Endothelial cell of umbilical vein (primary cell): ENCODE data around the gene GRAMD4.

Experiments used
- JUN ChIP-seq: IDR thresholded peaks from 2 replicates; pipeline ENCODE4 v1.6.1; 2011; ENCODE audit warnings: borderline replicate concordance, low read depth; ENCODE audit not compliant: insufficient read length, insufficient read depth
- TF ChIP-seq, protein P1 (sequence below), 2 donors: IDR thresholded peaks; 1 replicate in 1 of 2; 2 replicates in 1 of 2; pipeline ENCODE4 v1.5.1; 2011; ENCODE audit warnings: low read length in 2 of 2, mild to moderate bottlenecking in 2 of 2, moderate library complexity in 2 of 2, control low read depth in 1 of 2, inconsistent platforms in 1 of 2, low read depth in 1 of 2; ENCODE audit not compliant: insufficient read depth in 1 of 2; ENCODE audit errors: extremely low read depth in 1 of 2

DNA sequence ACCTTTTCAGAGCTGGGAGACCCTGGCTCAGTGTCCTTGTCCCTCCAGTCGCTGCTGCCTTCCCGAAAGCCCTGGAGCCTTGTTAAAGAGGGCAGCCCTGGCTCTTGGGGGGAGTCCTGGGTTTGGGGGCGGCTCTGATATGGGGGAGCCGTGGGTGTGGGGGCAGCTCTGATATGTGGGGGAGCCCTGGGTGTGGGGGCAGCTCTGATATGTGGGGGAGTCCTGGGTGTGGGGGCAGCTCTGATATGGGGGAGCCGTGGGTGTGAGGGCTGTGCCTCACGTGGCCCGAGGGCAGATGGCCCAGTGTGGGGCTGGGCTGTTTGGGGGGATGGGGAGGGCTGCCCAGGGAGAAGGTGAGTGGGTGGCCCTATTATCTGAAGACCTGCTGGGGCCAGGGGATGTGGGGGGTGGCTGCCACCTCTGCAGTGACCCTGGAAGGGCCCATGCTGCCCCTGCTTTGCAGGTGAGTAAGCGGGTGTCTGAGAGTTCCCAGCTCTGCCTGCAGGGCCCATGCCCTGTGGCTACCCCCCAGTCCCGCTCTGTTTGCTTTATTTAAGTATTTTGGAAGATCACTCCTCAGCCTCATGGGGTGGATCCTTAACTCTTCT lies 30.9 kb upstream of the GRAMD4 start:
- TF ChIP-seq, protein P1, sequence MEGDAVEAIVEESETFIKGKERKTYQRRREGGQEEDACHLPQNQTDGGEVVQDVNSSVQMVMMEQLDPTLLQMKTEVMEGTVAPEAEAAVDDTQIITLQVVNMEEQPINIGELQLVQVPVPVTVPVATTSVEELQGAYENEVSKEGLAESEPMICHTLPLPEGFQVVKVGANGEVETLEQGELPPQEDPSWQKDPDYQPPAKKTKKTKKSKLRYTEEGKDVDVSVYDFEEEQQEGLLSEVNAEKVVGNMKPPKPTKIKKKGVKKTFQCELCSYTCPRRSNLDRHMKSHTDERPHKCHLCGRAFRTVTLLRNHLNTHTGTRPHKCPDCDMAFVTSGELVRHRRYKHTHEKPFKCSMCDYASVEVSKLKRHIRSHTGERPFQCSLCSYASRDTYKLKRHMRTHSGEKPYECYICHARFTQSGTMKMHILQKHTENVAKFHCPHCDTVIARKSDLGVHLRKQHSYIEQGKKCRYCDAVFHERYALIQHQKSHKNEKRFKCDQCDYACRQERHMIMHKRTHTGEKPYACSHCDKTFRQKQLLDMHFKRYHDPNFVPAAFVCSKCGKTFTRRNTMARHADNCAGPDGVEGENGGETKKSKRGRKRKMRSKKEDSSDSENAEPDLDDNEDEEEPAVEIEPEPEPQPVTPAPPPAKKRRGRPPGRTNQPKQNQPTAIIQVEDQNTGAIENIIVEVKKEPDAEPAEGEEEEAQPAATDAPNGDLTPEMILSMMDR (IDR thresholded peaks at IDR 0.05; ENCODE audit: extremely low read depth in 1 of 2, insufficient read depth in 1 of 2, low read depth in 1 of 2, low read length in 2 of 2): no peak
- no peak for TF ChIP-seq JUN
